GM12878 (cell line): ENCODE data around the gene JOSD2. TPM values are rescaled to one million over a fixed set of nuclear protein-coding genes. Genes with fewer than 3 reads are reported as not detected.
A peak's percentile ranks its signal among the peaks of the same experiment; 100 is the strongest.

Experiments
- ATAC-seq: fragments of 200-7000 bp; cut with Tn5 transposase; 3 replicates; pipeline ENCODE4 v1.9.1; 2020; ENCODE audit warnings: mild to moderate bottlenecking, moderate library complexity
- BruUV-seq: library from RNA; stranded (reverse); fragments of 400-500 nt; replicated peaks from 2 replicates; lab custom pipeline; 2021; lab: Mats Ljungman, UMichigan
- CTCF ChIA-PET: fragments of 300-600 bp; sonication (Branson Sonifier 250); formaldehyde crosslinking; extraction: SDS; loops from one replicate; lab custom pipeline; 2021; ENCODE audit warnings: inconsistent platforms; lab: Yijun Ruan, JAX
- POLR2A ChIA-PET: fragments of 350-600 bp; formaldehyde crosslinking; extraction: SDS; loops from one replicate; lab custom pipeline; 2021; ENCODE audit warnings: inconsistent platforms; lab: Charles Lee
- RAD21 ChIA-PET: fragments of 300-600 bp; sonication (Branson Sonifier 250); formaldehyde crosslinking; loops from one replicate; lab custom pipeline; 2023; ENCODE audit warnings: antibody characterized with exemption; ENCODE audit not compliant: unreplicated experiment; lab: Charles Lee
- SMC1A ChIA-PET: fragments of 300-600 bp; sonication (Branson Sonifier 250); formaldehyde crosslinking; loops from one replicate; lab custom pipeline; 2023; ENCODE audit not compliant: unreplicated experiment, uncharacterized antibody; lab: Charles Lee
- DNase-seq: peaks from one replicate; pipeline ENCODE4 v3.0.0-alpha.2; 2011; ENCODE audit warnings: low read depth, low spot score
- FAIRE-seq: peaks from 3 replicates; lab custom pipeline; 2011; peaks lifted over from hg19 to GRCh38; lab: Jason Lieb, UNC
- H2AFZ ChIP-seq: 2 replicates; pipeline ENCODE4 v1.6.0; 2011; ENCODE audit warnings: low read depth, low read length, control low read depth; ENCODE audit not compliant: control insufficient read depth
- H3K27ac ChIP-seq: 2 replicates; pipeline ENCODE4 v1.5.1; 2011; ENCODE audit warnings: control low read depth; ENCODE audit not compliant: control insufficient read depth, insufficient read depth
- H3K27me3 ChIP-seq, 2 experiments: replicated peaks in 1 of 2; 2 replicates each; pipeline versions ENCODE4 v1.6.0 to v1.6.1; 2011; ENCODE audit warnings: low read length in 1 of 2; ENCODE audit not compliant: control insufficient read depth in 2 of 2, insufficient read depth in 2 of 2
- H3K36me3 ChIP-seq, 2 experiments: 2 replicates each; pipeline ENCODE4 v1.5.1; 2011; ENCODE audit warnings: low read length in 1 of 2; ENCODE audit not compliant: control insufficient read depth in 2 of 2, insufficient read depth in 2 of 2
- H3K4me1 ChIP-seq: 2 replicates; pipeline ENCODE4 v1.6.1; 2011; ENCODE audit warnings: mild to moderate bottlenecking, low read length, moderate library complexity, mixed read lengths; ENCODE audit not compliant: control insufficient read depth, insufficient read depth
- H3K4me2 ChIP-seq: 2 replicates; pipeline ENCODE4 v1.6.0; 2011; ENCODE audit warnings: control low read depth; ENCODE audit not compliant: control insufficient read depth, insufficient read depth
- H3K4me3 ChIP-seq: fragments of 200-600 bp; sonication (generic); 2 replicates; pipeline ENCODE4 v1.5.1; 2016
- H3K79me2 ChIP-seq: 2 replicates; pipeline ENCODE4 v1.6.0; 2011; ENCODE audit warnings: low read length; ENCODE audit not compliant: control insufficient read depth, insufficient read depth
- H3K9ac ChIP-seq: 2 replicates; pipeline ENCODE4 v1.8.0; 2011; ENCODE audit warnings: low read length, control low read depth, mixed read lengths; ENCODE audit not compliant: control insufficient read depth, insufficient read depth
- H3K9me3 ChIP-seq: replicated peaks from 3 replicates; pipeline ENCODE4 v1.5.1; 2011; ENCODE audit warnings: mild to moderate bottlenecking, low read length; ENCODE audit not compliant: control insufficient read depth, insufficient read depth
- H4K20me1 ChIP-seq: 2 replicates; pipeline ENCODE4 v1.6.0; 2011; ENCODE audit not compliant: control insufficient read depth, insufficient read depth
- DPF2 ChIP-seq: fragments of 450-650 bp; IDR thresholded peaks from 2 replicates; pipeline ENCODE4 v1.6.1; 2017; ENCODE audit warnings: mild to moderate bottlenecking
- IKZF1 ChIP-seq: fragments of 450-650 bp; conservative IDR thresholded peaks from 2 replicates; pipeline ENCODE4 v1.6.1; 2017; ENCODE audit warnings: antibody characterized with exemption, mild to moderate bottlenecking
- PML ChIP-seq: IDR thresholded peaks from 2 replicates; pipeline ENCODE4 v1.6.1; 2012; ENCODE audit warnings: low read length, inconsistent platforms
- RELB ChIP-seq: fragments of 450-650 bp; IDR thresholded peaks from 2 replicates; pipeline ENCODE4 v1.6.1; 2017; ENCODE audit warnings: low read depth, mild to moderate bottlenecking, moderate library complexity
- RUNX3 ChIP-seq: IDR thresholded peaks from 2 replicates; pipeline ENCODE4 v1.6.1; 2012; ENCODE audit warnings: low read length, inconsistent platforms
- SMARCA5 ChIP-seq: fragments of 450-650 bp; IDR thresholded peaks from 2 replicates; pipeline ENCODE4 v1.6.1; 2017; ENCODE audit warnings: mild to moderate bottlenecking
- WGBS: methylation state at CpG from one replicate; pipeline ENCODE4 v1.1.6; 2016; ENCODE audit warnings: low lambda C conversion rate; ENCODE audit not compliant: insufficient replicate concordance, insufficient coverage; ENCODE audit errors: missing lambda C conversion rate; 5-methylcytosine and 5-hydroxymethylcytosine counted together
- in situ Hi-C: fragments of 300-500 bp; cut with MboI; formaldehyde crosslinking; loops from 9 replicates; pipeline ENCODE4 v1.14.3; 2018; ENCODE audit warnings: mixed read lengths
- intact Hi-C: fragments of 100-400 bp; cut with micrococcal nuclease; formaldehyde crosslinking; loops from one replicate; pipeline ENCODE4 v1.14.2; 2022; ENCODE audit not compliant: unreplicated experiment
- polyA plus RNA-seq, 11 experiments: library from polyadenylated mRNA; depleted of rRNA in 4 of 11; unstranded in 6 of 11; stranded (reverse) in 5 of 11; fragments of >200 nt; fragmentation: Nextera tagmentation in 4 of 11; fragmentation: Illumina TruSeq in 1 of 11; extraction: Ambion mirVana in 4 of 11; extraction: Trizol in 1 of 11; gene quantifications; 1 replicate in 1 of 11; 2 replicates in 10 of 11; pipeline versions ENCODE4 v1.2.1 to v1.2.3, GENCODE V29; 2011 to 2016; ENCODE audit warnings: inconsistent platforms in 2 of 11, missing spikeins in 2 of 11, low read depth in 1 of 11
- total RNA-seq, 4 experiments: library from RNA; depleted of rRNA in 3 of 4; stranded (reverse); fragments of >200 nt in 3 of 4; fragmentation: Illumina TruSeq in 1 of 4; extraction: Trizol in 1 of 4; gene quantifications; 2 replicates each; pipeline versions ENCODE4 v1.2.1 to v1.2.3, GENCODE V29; 2013 to 2021
- TF ChIP-seq, protein P1 (sequence below): fragments of 450-650 bp; IDR thresholded peaks from 2 replicates; pipeline ENCODE4 v1.6.1; 2017; ENCODE audit warnings: mild to moderate bottlenecking, low read depth, inconsistent platforms; ENCODE audit not compliant: poor library complexity, severe bottlenecking
- TF ChIP-seq, protein P2 (sequence below): IDR thresholded peaks from 2 replicates; pipeline ENCODE4 v1.6.1; 2012; ENCODE audit warnings: low read length, inconsistent platforms
- TF ChIP-seq, protein P3 (sequence below): fragments of 450-650 bp; IDR thresholded peaks from 2 replicates; pipeline ENCODE4 v1.6.1; 2016; ENCODE audit warnings: mild to moderate bottlenecking

The JOSD2 gene
- total and polyA plus RNA-seq, 10 of the 15 experiments (the other 5 are each of a cell fraction or from before 2014, with no cell fraction given): 0.91 to 26.7 (median 13.0) TPM

DNA sequence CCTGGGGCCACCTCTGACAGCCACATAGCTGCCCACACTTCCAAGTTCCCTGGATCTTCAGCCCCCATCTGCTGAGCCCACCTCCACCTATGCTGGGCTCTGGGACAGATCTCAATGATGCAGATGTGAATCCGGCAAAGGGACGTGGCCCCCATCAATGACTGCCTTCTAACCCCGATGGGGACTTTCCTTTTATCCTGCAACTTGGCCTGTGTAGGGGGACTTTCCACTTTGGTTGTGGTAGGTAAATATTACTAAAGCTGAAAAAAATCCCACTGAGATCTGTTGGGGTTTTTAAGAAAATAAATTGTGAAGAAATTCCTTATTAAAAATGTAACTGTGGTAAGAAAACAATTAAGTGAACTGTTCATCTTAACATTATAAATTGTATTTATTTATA, 23.5 kb upstream of the JOSD2 start:
- Histone ChIP-seq H3K27me3 (no peaks in the 10 kb centered on the region), H4K20me1 (no peaks in the 10 kb centered on the region), H3K36me3 (no peaks in the 10 kb centered on the region), H3K27ac (peak overlapping the region; percentile 50), H3K9ac (no peak overlapping the region), H3K4me2 (no peak overlapping the region; the same call in 1 of the 2 replicates), H2AFZ (no peak overlapping the region), H3K9me3 (peaks cover 9% of the 10 kb centered on the region; the same call in 2 of the 3 replicates), H3K4me3 (no peak overlapping the region), H3K4me1 (peaks cover 8% of the 10 kb centered on the region), H3K79me2 (no peaks in the 10 kb centered on the region)
- ChIA-PET POLR2A (interaction anchor here (0.6 kb wide), 1 partner anchor 10 kb away, joined by 3 read pairs; no protein-coding TSS in a partner anchor), SMC1A (interaction anchor here (0.5 to 1.8 kb wide), 3 partner anchors 74 to 191 kb away, joined by 3 read pairs; no protein-coding TSS in a partner anchor), RAD21 (interaction anchor here (1.0 to 2.5 kb wide), 4 partner anchors 23 to 249 kb away, joined by 3 to 8 read pairs (median 4); partner anchors contain the start of gene JOSD2), CTCF (interaction anchor here (0.8 to 8.6 kb wide), 6 partner anchors 22 to 250 kb away, joined by 3 to 117 read pairs (median 4); partner anchors contain the start of gene JOSD2)
- DNase-seq (no peak), ATAC-seq (peak; percentile 81)
- in situ Hi-C loops: loop anchor here (10.0 kb wide), 1 partner anchor 390 kb away; no protein-coding TSS in a partner anchor
- 0% methylated on average over 3 of the region's 3 CpGs for WGBS
- no TSS peak for BruUV-seq
- intact Hi-C loops: loop anchor here (10.0 kb wide), 1 partner anchor 180 kb away; no protein-coding TSS in a partner anchor
- peak; percentile 78 for TF ChIP-seq RELB
- TF ChIP-seq RUNX3: peak; percentile 63; the same call in 1 of the 2 replicates
- TF ChIP-seq PML: no peak
- 0 out of 2 replicates have a peak, but pooled peaks have one; percentile 9 for TF ChIP-seq DPF2
- no peak for TF ChIP-seq SMARCA5
- TF ChIP-seq, protein P1, sequence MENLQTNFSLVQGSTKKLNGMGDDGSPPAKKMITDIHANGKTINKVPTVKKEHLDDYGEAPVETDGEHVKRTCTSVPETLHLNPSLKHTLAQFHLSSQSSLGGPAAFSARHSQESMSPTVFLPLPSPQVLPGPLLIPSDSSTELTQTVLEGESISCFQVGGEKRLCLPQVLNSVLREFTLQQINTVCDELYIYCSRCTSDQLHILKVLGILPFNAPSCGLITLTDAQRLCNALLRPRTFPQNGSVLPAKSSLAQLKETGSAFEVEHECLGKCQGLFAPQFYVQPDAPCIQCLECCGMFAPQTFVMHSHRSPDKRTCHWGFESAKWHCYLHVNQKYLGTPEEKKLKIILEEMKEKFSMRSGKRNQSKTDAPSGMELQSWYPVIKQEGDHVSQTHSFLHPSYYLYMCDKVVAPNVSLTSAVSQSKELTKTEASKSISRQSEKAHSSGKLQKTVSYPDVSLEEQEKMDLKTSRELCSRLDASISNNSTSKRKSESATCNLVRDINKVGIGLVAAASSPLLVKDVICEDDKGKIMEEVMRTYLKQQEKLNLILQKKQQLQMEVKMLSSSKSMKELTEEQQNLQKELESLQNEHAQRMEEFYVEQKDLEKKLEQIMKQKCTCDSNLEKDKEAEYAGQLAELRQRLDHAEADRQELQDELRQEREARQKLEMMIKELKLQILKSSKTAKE: no peak
- TF ChIP-seq IKZF1: 0 out of 2 replicates have a peak, but pooled peaks have one; percentile 31
- TF ChIP-seq, protein P2, sequence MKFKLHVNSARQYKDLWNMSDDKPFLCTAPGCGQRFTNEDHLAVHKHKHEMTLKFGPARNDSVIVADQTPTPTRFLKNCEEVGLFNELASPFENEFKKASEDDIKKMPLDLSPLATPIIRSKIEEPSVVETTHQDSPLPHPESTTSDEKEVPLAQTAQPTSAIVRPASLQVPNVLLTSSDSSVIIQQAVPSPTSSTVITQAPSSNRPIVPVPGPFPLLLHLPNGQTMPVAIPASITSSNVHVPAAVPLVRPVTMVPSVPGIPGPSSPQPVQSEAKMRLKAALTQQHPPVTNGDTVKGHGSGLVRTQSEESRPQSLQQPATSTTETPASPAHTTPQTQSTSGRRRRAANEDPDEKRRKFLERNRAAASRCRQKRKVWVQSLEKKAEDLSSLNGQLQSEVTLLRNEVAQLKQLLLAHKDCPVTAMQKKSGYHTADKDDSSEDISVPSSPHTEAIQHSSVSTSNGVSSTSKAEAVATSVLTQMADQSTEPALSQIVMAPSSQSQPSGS: no peak
- TF ChIP-seq, protein P3, sequence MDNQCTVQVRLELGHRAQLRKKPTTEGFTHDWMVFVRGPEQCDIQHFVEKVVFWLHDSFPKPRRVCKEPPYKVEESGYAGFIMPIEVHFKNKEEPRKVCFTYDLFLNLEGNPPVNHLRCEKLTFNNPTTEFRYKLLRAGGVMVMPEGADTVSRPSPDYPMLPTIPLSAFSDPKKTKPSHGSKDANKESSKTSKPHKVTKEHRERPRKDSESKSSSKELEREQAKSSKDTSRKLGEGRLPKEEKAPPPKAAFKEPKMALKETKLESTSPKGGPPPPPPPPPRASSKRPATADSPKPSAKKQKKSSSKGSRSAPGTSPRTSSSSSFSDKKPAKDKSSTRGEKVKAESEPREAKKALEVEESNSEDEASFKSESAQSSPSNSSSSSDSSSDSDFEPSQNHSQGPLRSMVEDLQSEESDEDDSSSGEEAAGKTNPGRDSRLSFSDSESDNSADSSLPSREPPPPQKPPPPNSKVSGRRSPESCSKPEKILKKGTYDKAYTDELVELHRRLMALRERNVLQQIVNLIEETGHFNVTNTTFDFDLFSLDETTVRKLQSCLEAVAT: no peak
- TF ChIP-seq, all 136 proteins: peak for 4
- no peak for FAIRE-seq
